DND-41 (cell line): Measurements from ENCODE around the gene RAD51B.

ENCODE experiments used
- EZH2 ChIP-seq: IDR thresholded peaks from 3 replicates; pipeline ENCODE4 v1.6.1; 2012; ENCODE audit warnings: borderline replicate concordance, low read depth, mild to moderate bottlenecking, moderate library complexity, low read length, inconsistent platforms; ENCODE audit not compliant: severe bottlenecking
- TF ChIP-seq, protein P1 (sequence below): IDR thresholded peaks from 2 replicates; pipeline ENCODE4 v1.5.1; 2012; ENCODE audit warnings: borderline replicate concordance, low read length, moderate library complexity, mild to moderate bottlenecking; ENCODE audit not compliant: poor library complexity, severe bottlenecking; ENCODE audit errors: extremely low read depth

DNA sequence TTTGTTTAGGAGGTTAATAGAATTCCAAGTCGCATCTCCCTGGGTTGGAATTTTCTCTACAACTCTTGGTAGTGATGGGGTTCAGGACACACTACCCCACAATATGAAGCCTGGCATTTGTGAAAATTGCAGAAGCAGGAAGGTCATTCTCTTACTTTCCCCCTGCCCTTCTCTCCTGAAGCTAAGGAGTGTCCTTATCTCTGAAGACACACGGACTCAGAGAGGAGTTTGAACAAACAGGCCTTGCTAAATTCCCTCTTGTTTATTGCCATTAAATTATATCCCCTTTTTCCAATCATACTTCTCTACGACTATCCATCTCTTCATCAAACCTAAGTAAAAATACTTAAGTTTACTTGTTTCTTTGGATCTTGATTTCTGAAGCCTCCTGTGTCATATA, 443.0 kb downstream of the RAD51B start:
- TF ChIP-seq, protein P1, sequence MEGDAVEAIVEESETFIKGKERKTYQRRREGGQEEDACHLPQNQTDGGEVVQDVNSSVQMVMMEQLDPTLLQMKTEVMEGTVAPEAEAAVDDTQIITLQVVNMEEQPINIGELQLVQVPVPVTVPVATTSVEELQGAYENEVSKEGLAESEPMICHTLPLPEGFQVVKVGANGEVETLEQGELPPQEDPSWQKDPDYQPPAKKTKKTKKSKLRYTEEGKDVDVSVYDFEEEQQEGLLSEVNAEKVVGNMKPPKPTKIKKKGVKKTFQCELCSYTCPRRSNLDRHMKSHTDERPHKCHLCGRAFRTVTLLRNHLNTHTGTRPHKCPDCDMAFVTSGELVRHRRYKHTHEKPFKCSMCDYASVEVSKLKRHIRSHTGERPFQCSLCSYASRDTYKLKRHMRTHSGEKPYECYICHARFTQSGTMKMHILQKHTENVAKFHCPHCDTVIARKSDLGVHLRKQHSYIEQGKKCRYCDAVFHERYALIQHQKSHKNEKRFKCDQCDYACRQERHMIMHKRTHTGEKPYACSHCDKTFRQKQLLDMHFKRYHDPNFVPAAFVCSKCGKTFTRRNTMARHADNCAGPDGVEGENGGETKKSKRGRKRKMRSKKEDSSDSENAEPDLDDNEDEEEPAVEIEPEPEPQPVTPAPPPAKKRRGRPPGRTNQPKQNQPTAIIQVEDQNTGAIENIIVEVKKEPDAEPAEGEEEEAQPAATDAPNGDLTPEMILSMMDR = no peak
- no peak for TF ChIP-seq EZH2
